Activated CD4-positive, alpha-beta T cell treated with anti-CD3 and anti-CD28 coated beads, Interleukin-2, Interleukin-6, amounts not matched to agents 100 ng/mL and 50 ng/mL, durations not matched to agents 16 hours and 8 hours (primary cell): Measurements from ENCODE around the gene UBQLN1.
"Not testable (repeated sequence)": the region's sequence is repeated elsewhere in the genome, so short reads cannot be mapped to it uniquely, and the experiment has no call there.

Experiments
- DNase-seq: peaks from one replicate; pipeline ENCODE4 v3.0.0-alpha.2; 2020

UBQLN1 gene

GRCh38 chr9:83629433-83630104 lies 78.2 kb downstream of the UBQLN1 start:
- no peak for DNase-seq

GRCh38 chr9:83628540-83628939 lies 79.2 kb downstream of the UBQLN1 start:
- no peak for DNase-seq

- no peak for DNase-seq
Measured at GRCh38 chr9:83625178-83625577, 82.6 kb downstream of the UBQLN1 start.

GRCh38 chr9:83623679-83624076 lies 84.1 kb downstream of the UBQLN1 start:
- DNase-seq: peak; percentile 32

- DNase-seq: peak; percentile 69
Measured at GRCh38 chr9:83622939-83623678, 84.6 kb downstream of the UBQLN1 start, which contains the start of gene IDNK. IDNK (plus strand) TSS chr9:83623143; CDS start chr9:83623172, 29 bp downstream.

GRCh38 chr9:83622433-83622938 lies 85.3 kb downstream of the UBQLN1 start:
- DNase-seq: peak; percentile 79

- peak; percentile 40 for DNase-seq
Measured at GRCh38 chr9:83620841-83621636, 86.7 kb downstream of the UBQLN1 start.

GRCh38 chr9:83617299-83617698 lies 90.5 kb downstream of the UBQLN1 start:
- no peak for DNase-seq

GRCh38 chr9:83613298-83613697 lies 94.5 kb downstream of the UBQLN1 start:
- not testable (repeated sequence) for DNase-seq
